Mesodermal cell (in vitro differentiated cells): ENCODE data around the gene BEND5.

ENCODE experiments used
- H3K27ac ChIP-seq: 2 replicates; pipeline ENCODE4 v1.7.0; 2013; ENCODE audit warnings: mild to moderate bottlenecking, low read depth, low read length, moderate library complexity; ENCODE audit not compliant: severe bottlenecking
- H3K36me3 ChIP-seq: 2 replicates; pipeline ENCODE4 v1.7.1; 2013; ENCODE audit warnings: mild to moderate bottlenecking, low read length, moderate library complexity; ENCODE audit not compliant: control insufficient read depth, insufficient read depth
- H3K4me1 ChIP-seq: one replicate; pipeline ENCODE4 v1.7.1; 2013; ENCODE audit warnings: mild to moderate bottlenecking, low read length; ENCODE audit not compliant: insufficient read depth, control insufficient read depth, poor library complexity, severe bottlenecking
- H3K4me3 ChIP-seq: 2 replicates; pipeline ENCODE4 v1.7.0; 2013; ENCODE audit warnings: low read length, control low read depth, mild to moderate bottlenecking; ENCODE audit not compliant: insufficient read depth, poor library complexity, severe bottlenecking; ENCODE audit errors: extremely low read depth
- H3K9me3 ChIP-seq: 2 replicates; pipeline ENCODE4 v1.7.1; 2013; ENCODE audit warnings: mild to moderate bottlenecking, low read length, moderate library complexity; ENCODE audit not compliant: control insufficient read depth
- WGBS, 2 experiments: methylation state at CpG; one replicate each; pipeline ENCODE4 v1.1.5; 2013; ENCODE audit warnings: missing lambda C conversion rate in 2 of 2; ENCODE audit not compliant: insufficient coverage in 2 of 2; 5-methylcytosine and 5-hydroxymethylcytosine counted together

BEND5 gene

DNA sequence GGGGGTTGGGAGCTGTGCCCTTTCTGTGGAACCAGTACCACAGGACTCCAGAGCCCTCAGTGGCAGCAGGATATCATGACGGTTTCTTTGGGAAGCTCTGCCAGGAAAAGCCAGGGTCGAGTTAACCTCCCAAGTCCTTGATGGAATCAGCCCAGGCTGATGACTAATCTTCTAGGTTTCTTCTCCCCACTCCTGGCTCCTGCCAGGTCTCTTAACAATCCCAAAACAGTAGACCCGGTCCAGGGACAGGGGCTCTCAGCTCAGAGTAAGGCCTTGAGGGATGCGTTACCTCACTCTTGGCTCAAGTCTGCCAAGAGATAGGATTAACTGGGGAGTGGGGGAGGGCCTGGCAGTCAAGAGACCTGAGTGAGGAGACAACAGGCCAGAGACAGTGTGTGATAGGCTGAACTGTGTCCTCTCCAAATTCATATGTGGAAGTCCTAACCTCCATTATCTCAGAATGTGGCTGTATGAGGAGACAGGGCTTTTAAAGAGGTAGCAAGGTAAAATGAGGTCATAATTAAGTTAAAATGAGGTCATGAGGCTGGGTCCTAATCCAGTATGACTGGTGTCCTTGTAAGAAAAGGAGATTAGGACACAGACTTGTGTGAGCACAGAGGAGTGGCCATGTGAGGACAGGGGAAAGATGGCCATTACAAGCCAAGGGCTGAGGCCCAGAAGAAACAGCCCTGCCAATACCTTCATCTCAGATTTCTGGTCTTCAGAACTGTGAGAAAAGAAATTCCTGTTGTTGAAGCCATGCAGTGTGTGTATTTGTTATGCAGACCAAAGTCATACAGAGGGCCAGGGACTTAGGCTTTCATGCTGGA, 95.0 kb downstream of the BEND5 start:
- WGBS, 2 experiments, result 90% methylated on average over 2 to 3 of the region's 4 CpGs
- Histone ChIP-seq H3K4me1 (no peaks in the 10 kb centered on the region), H3K4me3 (no peak overlapping the region), H3K9me3 (no peaks in the 10 kb centered on the region), H3K36me3 (no peaks in the 10 kb centered on the region), H3K27ac (no peak overlapping the region)

- no peaks in the 10 kb centered on the region for H3K36me3 ChIP-seq
- H3K4me3 ChIP-seq, result no peak overlapping the region
- no peaks in the 10 kb centered on the region for H3K9me3 ChIP-seq
- H3K27ac ChIP-seq, result no peak overlapping the region
- WGBS, 2 experiments, result 72 to 76% methylated on average over 8 to 9 of the region's 10 CpGs
- no peaks in the 10 kb centered on the region for H3K4me1 ChIP-seq
Measured at GRCh38 chr1:48680411-48681035, 96.2 kb downstream of the BEND5 start.

DNA sequence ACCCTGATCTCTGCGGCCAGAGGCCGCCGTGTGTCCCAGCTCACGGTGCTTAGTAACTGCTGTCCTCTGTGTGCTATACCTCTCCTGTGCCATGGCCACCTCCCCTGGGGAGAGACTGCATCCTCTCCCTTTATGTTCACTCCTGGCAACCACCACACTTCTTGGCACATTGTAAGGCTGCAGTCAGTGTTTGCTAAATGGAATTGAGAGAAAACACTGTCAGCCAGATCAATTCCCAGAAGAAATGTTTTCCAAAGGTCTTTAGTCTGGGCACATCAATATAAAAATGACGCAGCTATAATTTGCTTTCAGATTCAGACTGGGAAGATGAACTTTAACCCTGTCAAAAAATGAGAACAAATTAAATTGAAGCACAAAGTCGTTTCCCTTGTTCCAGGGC, 96.8 kb downstream of the BEND5 start:
- no peaks in the 10 kb centered on the region for H3K36me3 ChIP-seq
- no peaks in the 10 kb centered on the region for H3K9me3 ChIP-seq
- H3K4me1 ChIP-seq, result peaks cover 4% of the 10 kb centered on the region
- WGBS, 2 experiments, result 93 to 97% methylated on average over 5 to 6 of the region's 6 CpGs
- H3K4me3 ChIP-seq, result no peak overlapping the region
- no peak overlapping the region for H3K27ac ChIP-seq

DNA sequence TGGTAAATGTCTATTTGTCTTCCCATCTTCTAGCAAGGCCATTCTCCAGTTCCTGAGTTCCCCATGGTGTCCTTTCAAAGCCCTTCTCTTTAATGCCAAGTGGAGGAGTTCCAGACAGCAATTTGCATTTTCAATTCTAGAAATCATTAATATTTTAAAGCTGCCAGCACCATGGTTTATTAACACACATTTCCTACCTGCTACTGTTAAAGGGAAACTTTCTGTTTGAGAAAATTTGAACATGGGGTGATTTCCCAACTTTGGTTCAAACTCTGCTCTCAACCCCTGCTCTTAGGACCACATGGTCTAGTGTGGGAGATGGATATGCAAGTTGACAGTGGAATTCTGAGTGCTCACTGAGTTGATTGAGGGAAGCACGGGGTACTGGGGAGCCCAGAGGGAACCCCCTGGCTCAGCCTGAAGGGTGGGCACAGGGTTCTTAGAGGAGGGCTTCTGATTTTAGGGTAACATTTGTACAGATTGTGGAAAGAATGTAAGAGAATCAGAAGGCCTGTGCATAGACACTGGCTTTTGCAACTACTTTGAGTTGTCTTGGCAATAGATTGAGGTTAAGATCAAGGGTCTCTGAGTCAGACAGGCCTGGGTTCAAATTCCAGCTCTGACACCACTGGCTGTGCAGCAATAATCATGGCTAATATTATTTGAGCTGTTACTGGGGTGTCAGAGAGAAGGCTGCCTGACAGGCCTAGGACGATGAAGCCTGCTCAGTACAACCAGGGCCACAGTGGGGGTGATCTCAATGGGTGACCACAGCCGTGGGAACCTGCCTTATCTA, 97.8 kb downstream of the BEND5 start:
- Histone ChIP-seq H3K4me3 (no peak overlapping the region), H3K27ac (no peak overlapping the region), H3K9me3 (no peaks in the 10 kb centered on the region), H3K36me3 (no peaks in the 10 kb centered on the region), H3K4me1 (peaks cover 4% of the 10 kb centered on the region)
- 84 to 90% methylated on average over 2 to 3 of the region's 3 CpGs for WGBS, 2 experiments
